HG03520 (cell line): ENCODE data around the gene NCOA1.
"Not testable (repeated sequence)": the region's sequence is repeated elsewhere in the genome, so short reads cannot be mapped to it uniquely, and the experiment has no call there.

ENCODE experiments used
- ATAC-seq: cut with Tn5 transposase; IDR thresholded peaks from one replicate; pipeline ENCODE4 v1.9.1; 2021; ENCODE audit warnings: mild to moderate bottlenecking, moderate library complexity; ENCODE audit not compliant: unreplicated experiment

Gene NCOA1

GRCh38 chr2:24531610-24532009, 40.6 kb downstream of the NCOA1 start:
- ATAC-seq: not testable (repeated sequence)

GRCh38 chr2:24532057-24532456, 41.0 kb downstream of the NCOA1 start:
- not testable (repeated sequence) for ATAC-seq

GRCh38 chr2:24533574-24533973, 42.5 kb downstream of the NCOA1 start:
- ATAC-seq: not testable (repeated sequence)

GRCh38 chr2:24538720-24539119, 47.7 kb downstream of the NCOA1 start:
- no peak for ATAC-seq

- ATAC-seq: no peak
Measured at GRCh38 chr2:24539258-24539657, 48.2 kb downstream of the NCOA1 start.

GRCh38 chr2:24540011-24540477, 49.0 kb downstream of the NCOA1 start:
- ATAC-seq: no peak

- no peak for ATAC-seq
Measured at GRCh38 chr2:24541621-24542020, 50.6 kb downstream of the NCOA1 start.

GRCh38 chr2:24542269-24542872, 51.3 kb downstream of the NCOA1 start:
- ATAC-seq: no peak

- ATAC-seq: no peak
Measured at GRCh38 chr2:24543252-24543651, 52.2 kb downstream of the NCOA1 start.

- no peak for ATAC-seq
Measured at GRCh38 chr2:24544456-24545115, 53.5 kb downstream of the NCOA1 start.

- no peak for ATAC-seq
Measured at GRCh38 chr2:24546669-24547068, 55.6 kb downstream of the NCOA1 start.

GRCh38 chr2:24548058-24548457, 57.0 kb downstream of the NCOA1 start:
- ATAC-seq: no peak

- ATAC-seq: not testable (repeated sequence)
Measured at GRCh38 chr2:24550301-24550700, 59.2 kb downstream of the NCOA1 start.

GRCh38 chr2:24551016-24551415, 60.0 kb downstream of the NCOA1 start:
- no peak for ATAC-seq

- ATAC-seq: no peak
Measured at GRCh38 chr2:24552836-24553235, 61.8 kb downstream of the NCOA1 start.

GRCh38 chr2:24558781-24559472, 67.9 kb downstream of the NCOA1 start:
- ATAC-seq: no peak

- ATAC-seq: no peak
Measured at GRCh38 chr2:24559473-24560113, 68.5 kb downstream of the NCOA1 start.

GRCh38 chr2:24565537-24565936, 74.5 kb downstream of the NCOA1 start:
- no peak for ATAC-seq

- ATAC-seq: no peak
Measured at GRCh38 chr2:24566209-24566608, 75.2 kb downstream of the NCOA1 start.

GRCh38 chr2:24566630-24567029, 75.6 kb downstream of the NCOA1 start:
- ATAC-seq: no peak

- no peak for ATAC-seq
Measured at GRCh38 chr2:24568551-24568950, 77.5 kb downstream of the NCOA1 start.

- not testable (repeated sequence) for ATAC-seq
Measured at GRCh38 chr2:24569565-24569964, 78.5 kb downstream of the NCOA1 start.
